HepG2 (cell line): Measurements from ENCODE around the gene LCN1. TPM values are rescaled to one million over a fixed set of nuclear protein-coding genes. Genes with fewer than 3 reads are reported as not detected.

Experiments used
- AKAP8 ChIP-seq: sonication (generic); formaldehyde crosslinking; IDR thresholded peaks from 2 replicates; pipeline ENCODE4 v1.5.1; 2020; ENCODE audit warnings: mild to moderate bottlenecking, missing genetic modification reagents
- CENPBD1 ChIP-seq: sonication (generic); formaldehyde crosslinking; IDR thresholded peaks from 2 replicates; pipeline ENCODE4 v1.8.0; 2022; ENCODE audit warnings: missing genetic modification reagents, low read depth, mild to moderate bottlenecking, borderline replicate concordance
- CHCHD3 ChIP-seq: sonication (generic); formaldehyde crosslinking; IDR thresholded peaks from 2 replicates; pipeline ENCODE4 v1.8.0; 2022; ENCODE audit warnings: mild to moderate bottlenecking, missing genetic modification reagents, moderate library complexity
- CSRNP2 ChIP-seq: sonication (generic); formaldehyde crosslinking; conservative IDR thresholded peaks from 2 replicates; pipeline ENCODE4 v1.8.0; 2022; ENCODE audit warnings: low read depth, missing genetic modification reagents
- ETS1 ChIP-seq: sonication (generic); formaldehyde crosslinking; IDR thresholded peaks from 2 replicates; pipeline ENCODE4 v1.4.0; 2020; ENCODE audit warnings: missing genetic modification reagents
- HDAC6 ChIP-seq: fragments of 200-600 bp; sonication (generic); IDR thresholded peaks from 2 replicates; pipeline ENCODE4 v1.7.0; 2017; ENCODE audit warnings: mild to moderate bottlenecking, antibody characterized with exemption, low read length, low read depth
- JARID2 ChIP-seq: sonication (generic); formaldehyde crosslinking; IDR thresholded peaks from 2 replicates; pipeline ENCODE4 v1.8.1; 2023; ENCODE audit warnings: missing genetic modification reagents, inconsistent platforms; ENCODE audit not compliant: insufficient replicate concordance
- JUN ChIP-seq: sonication (generic); formaldehyde crosslinking; IDR thresholded peaks from 2 replicates; pipeline ENCODE4 v1.4.0; 2020; ENCODE audit warnings: mild to moderate bottlenecking, missing genetic modification reagents
- KDM6A ChIP-seq: IDR thresholded peaks from 2 replicates; pipeline ENCODE4 v1.6.1; 2016; ENCODE audit warnings: low read depth
- KLF13 ChIP-seq: sonication (generic); formaldehyde crosslinking; IDR thresholded peaks from 2 replicates; pipeline ENCODE4 v1.4.0; 2020; ENCODE audit warnings: mild to moderate bottlenecking, missing genetic modification reagents
- PBX2 ChIP-seq: IDR thresholded peaks from 2 replicates; pipeline ENCODE4 v1.6.1; 2016; ENCODE audit warnings: control low read depth
- PCBP1 ChIP-seq: fragments of 200-400 bp; formaldehyde crosslinking; IDR thresholded peaks from 2 replicates; pipeline ENCODE4 v1.6.1; 2017; ENCODE audit warnings: mild to moderate bottlenecking, low read depth, low read length, borderline replicate concordance
- PHF21A ChIP-seq: sonication (generic); formaldehyde crosslinking; IDR thresholded peaks from 2 replicates; pipeline ENCODE4 v1.5.0; 2020; ENCODE audit warnings: mild to moderate bottlenecking, missing genetic modification reagents
- POGZ ChIP-seq: sonication (generic); formaldehyde crosslinking; IDR thresholded peaks from 2 replicates; pipeline ENCODE4 v1.4.0; 2020; ENCODE audit warnings: mild to moderate bottlenecking, missing genetic modification reagents
- SAP130 ChIP-seq: IDR thresholded peaks from 2 replicates; pipeline ENCODE4 v1.6.1; 2016; ENCODE audit warnings: low read depth
- ZBTB42 ChIP-seq: sonication (generic); formaldehyde crosslinking; IDR thresholded peaks from 2 replicates; pipeline ENCODE4 v1.5.0; 2020; ENCODE audit warnings: mild to moderate bottlenecking, missing genetic modification reagents
- ZFP36 ChIP-seq: fragments of 150-350 bp; IDR thresholded peaks from 2 replicates; pipeline ENCODE4 v1.6.1; 2018; ENCODE audit warnings: borderline replicate concordance, low read length, low read depth; ENCODE audit not compliant: partially characterized antibody
- ZNF121 ChIP-seq: sonication (generic); formaldehyde crosslinking; IDR thresholded peaks from 2 replicates; pipeline ENCODE4 v1.5.0; 2020; ENCODE audit warnings: mild to moderate bottlenecking, missing genetic modification reagents
- ZNF205 ChIP-seq: IDR thresholded peaks from 2 replicates; pipeline ENCODE4 v1.6.1; 2018; ENCODE audit warnings: missing biosample characterization, missing genetic modification reagents
- ZNF543 ChIP-seq: sonication (generic); formaldehyde crosslinking; IDR thresholded peaks from 2 replicates; pipeline ENCODE4 v1.4.0; 2020; ENCODE audit warnings: mild to moderate bottlenecking, missing genetic modification reagents
- ZNF574 ChIP-seq: sonication (generic); formaldehyde crosslinking; IDR thresholded peaks from 2 replicates; pipeline ENCODE4 v1.4.0; 2020; ENCODE audit warnings: missing genetic modification reagents
- ZNF672 ChIP-seq: sonication (generic); formaldehyde crosslinking; IDR thresholded peaks from 2 replicates; pipeline ENCODE4 v1.8.1; 2022; ENCODE audit warnings: missing genetic modification reagents
- ZNF780A ChIP-seq: sonication (generic); formaldehyde crosslinking; IDR thresholded peaks from 2 replicates; pipeline ENCODE4 v1.8.0; 2022; ENCODE audit warnings: mild to moderate bottlenecking, missing genetic modification reagents, moderate library complexity
- ZNF891 ChIP-seq: sonication (generic); formaldehyde crosslinking; IDR thresholded peaks from 2 replicates; pipeline ENCODE4 v1.5.0; 2020; ENCODE audit warnings: mild to moderate bottlenecking, missing genetic modification reagents
- polyA plus RNA-seq, 8 experiments: library from polyadenylated mRNA; depleted of rRNA in 3 of 8; stranded (reverse) in 7 of 8; unstranded in 1 of 8; fragments of >200 nt; fragmentation: Illumina TruSeq in 4 of 8; extraction: Trizol in 4 of 8; gene quantifications; 2 replicates each; pipeline versions ENCODE4 v1.2.1 to v1.2.3, GENCODE V29; 2011 to 2016; ENCODE audit warnings: low read depth in 4 of 8, missing spikeins in 1 of 8, mixed read lengths in 1 of 8; ENCODE audit not compliant: insufficient read depth in 1 of 8
- total RNA-seq, 5 experiments: library from RNA; depleted of rRNA; stranded (reverse); fragments of >200 nt; fragmentation: Illumina TruSeq; extraction: Trizol; gene quantifications; 2 replicates each; pipeline ENCODE4 v1.2.3, GENCODE V29; 2016; ENCODE audit warnings: low read depth in 1 of 5

The LCN1 gene
- total and polyA plus RNA-seq, 2 of the 13 experiments (the other 11 are each of a cell fraction or from before 2014, with no cell fraction given): not detected

- no peak for TF ChIP-seq ZFP36
- no peak for TF ChIP-seq ETS1 (CRISPR knock-in tag)
- TF ChIP-seq ZNF891 (CRISPR knock-in tag): no peak
- TF ChIP-seq AKAP8 (CRISPR knock-in tag): no peak
- TF ChIP-seq ZNF205: no peak
- no peak for TF ChIP-seq CSRNP2 (CRISPR knock-in tag)
- TF ChIP-seq ZNF574: peak; percentile 36; the same call in 1 of the 2 replicates
- no peak for TF ChIP-seq PBX2 (CRISPR knock-in tag)
- TF ChIP-seq SAP130: 0 out of 2 replicates have a peak, but pooled peaks have one; percentile 24
- 0 out of 2 replicates have a peak, but pooled peaks have one; percentile 12 for TF ChIP-seq PCBP1
- no peak for TF ChIP-seq CHCHD3 (CRISPR knock-in tag)
- no peak for TF ChIP-seq ZNF121 (CRISPR knock-in tag)
- TF ChIP-seq CENPBD1 (CRISPR knock-in tag): no peak
- TF ChIP-seq PHF21A (CRISPR knock-in tag): peak; percentile 25; the same call in 1 of the 2 replicates
- TF ChIP-seq ZBTB42: no peak
- TF ChIP-seq ZNF780A: no peak
- TF ChIP-seq JARID2 (CRISPR knock-in tag): no peak
- no peak for TF ChIP-seq POGZ
- no peak for TF ChIP-seq KDM6A (CRISPR knock-in tag)
- no peak for TF ChIP-seq HDAC6
- no peak for TF ChIP-seq JUN (CRISPR knock-in tag)
- TF ChIP-seq ZNF672 (CRISPR knock-in tag): no peak
- TF ChIP-seq ZNF543: no peak
- no peak for TF ChIP-seq KLF13 (CRISPR knock-in tag)
Observed at GRCh38 chr9:135506327-135507103, 14.7 kb upstream of the LCN1 start (continued).
